ENCODE data around the gene CCDC174.
A peak's percentile ranks its signal among the peaks of the same experiment; 100 is the strongest.
"Not testable (repeated sequence)": the region's sequence is repeated elsewhere in the genome, so short reads cannot be mapped to it uniquely, and the experiment has no call there.

Gene CCDC174

GRCh38 chr3:14651440-14652251, at the start of gene CCDC174:
TSS of gene CCDC174 (plus strand) at chr3:14651762. CDS start at chr3:14651837, 75 bp downstream.
- DNase-seq: peak; percentile 96

- DNase-seq: no peak
Observed at GRCh38 chr3:14602006-14602803, 49.4 kb upstream of the CCDC174 start.

DNA sequence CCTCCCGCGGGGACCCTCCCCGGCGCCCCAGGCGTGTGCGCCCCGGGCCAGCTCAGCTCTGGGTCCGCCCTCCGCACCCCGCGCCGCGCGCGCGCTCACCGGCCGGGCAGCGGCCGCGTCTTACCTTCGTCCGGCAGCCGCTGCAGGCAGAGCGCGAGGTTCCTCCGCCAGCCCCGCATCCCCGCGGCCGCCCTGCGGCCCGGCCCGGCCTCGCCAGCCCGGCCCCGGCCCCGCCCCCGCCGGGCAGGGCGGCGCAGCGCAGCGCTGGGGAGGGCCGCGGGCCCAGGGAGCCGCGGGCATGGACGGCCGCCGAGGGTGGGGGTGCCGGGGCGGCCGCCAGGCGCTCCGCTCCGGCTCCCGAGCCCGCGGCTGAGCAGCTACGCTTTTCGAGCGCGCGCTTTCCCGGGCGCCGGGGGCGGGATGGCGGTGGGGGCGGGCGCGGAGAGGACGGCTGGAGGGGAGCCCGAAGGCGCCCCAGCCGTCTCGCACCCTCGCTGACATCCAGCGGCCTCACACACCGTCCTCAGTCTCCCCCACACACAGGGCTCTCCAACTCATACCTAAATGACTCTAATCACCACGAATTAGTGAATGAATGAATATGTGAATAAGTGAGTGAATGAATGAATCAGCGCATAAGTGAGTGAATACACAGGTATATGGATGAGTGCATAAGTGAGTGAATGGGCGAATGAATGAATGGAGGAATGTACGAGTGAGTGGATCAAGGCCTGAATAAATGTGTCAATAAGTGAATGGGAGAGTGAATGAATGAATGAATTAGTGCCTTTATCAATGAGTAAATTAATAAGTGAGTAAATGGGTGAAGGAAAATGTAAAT, 48.5 kb upstream of the CCDC174 start:
- DNase-seq: no peak

DNA sequence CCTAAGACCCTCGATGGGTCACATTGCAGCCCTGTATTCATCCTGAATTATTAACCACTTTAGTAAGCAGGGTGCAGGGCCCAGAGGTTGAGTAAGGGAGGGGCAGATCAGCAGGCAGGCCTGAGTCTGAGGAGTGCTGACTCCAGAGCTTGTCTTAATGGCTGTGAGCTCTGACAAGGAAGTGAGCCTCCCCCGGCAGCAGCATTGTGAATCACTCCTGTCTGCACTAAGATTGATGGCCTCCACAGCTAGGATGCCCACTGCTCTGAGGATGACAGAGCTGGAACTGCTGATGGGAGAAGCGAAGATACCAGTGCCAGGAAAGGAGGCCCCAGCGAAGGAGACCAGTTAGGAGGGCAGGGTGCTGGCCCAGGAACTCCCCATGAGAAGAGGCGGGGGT, 46.5 kb upstream of the CCDC174 start:
- no peak for DNase-seq

- no peak for DNase-seq
Observed at GRCh38 chr3:14605744-14606143, 45.8 kb upstream of the CCDC174 start.

- DNase-seq: no peak
Observed at GRCh38 chr3:14606669-14607339, 44.8 kb upstream of the CCDC174 start.

GRCh38 chr3:14608298-14608697, 43.3 kb upstream of the CCDC174 start:
- no peak for DNase-seq

DNA sequence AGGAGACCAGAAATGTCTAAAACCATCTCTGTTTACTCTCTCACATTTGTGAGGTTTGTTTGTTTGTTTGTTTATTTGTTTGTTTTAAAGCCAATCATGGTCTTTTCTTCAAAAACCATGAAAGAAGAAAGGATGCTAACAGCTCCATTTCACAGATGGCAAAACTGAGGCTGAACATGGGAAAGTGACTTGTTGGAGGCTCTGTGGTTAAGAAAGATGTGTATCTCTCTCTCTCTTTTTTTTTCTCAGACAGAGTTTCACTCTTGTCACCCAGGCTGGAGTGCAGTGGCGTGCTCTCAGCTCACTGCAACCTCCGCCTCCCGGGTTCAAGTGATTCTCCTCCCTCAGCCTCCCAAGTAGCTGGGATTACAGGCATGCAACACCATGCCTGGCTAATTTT, 42.5 kb upstream of the CCDC174 start:
- DNase-seq: not testable (repeated sequence)

- no peak for DNase-seq
Observed at GRCh38 chr3:14609506-14609905, 42.1 kb upstream of the CCDC174 start.

GRCh38 chr3:14609941-14610340, 41.6 kb upstream of the CCDC174 start:
- DNase-seq: no peak

DNA sequence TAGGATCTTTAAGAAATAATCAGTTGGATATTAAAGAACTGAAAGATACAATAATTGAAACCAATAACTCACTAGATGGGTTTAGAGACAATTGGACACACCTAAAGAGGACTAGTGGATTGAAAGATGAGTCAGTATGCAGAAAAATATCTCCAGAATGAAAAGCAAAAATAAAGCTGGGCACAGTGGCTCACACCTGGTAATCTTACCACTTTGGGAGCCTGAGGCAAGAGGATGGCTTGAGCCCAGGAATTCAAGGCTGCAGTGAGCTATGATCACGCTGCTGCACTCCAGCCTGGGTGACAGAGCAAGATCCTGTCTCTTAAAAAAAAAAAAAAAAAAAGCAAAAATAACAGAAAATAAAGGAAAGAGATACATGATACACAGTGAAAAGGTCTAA, 37.4 kb upstream of the CCDC174 start:
- no peak for DNase-seq

DNA sequence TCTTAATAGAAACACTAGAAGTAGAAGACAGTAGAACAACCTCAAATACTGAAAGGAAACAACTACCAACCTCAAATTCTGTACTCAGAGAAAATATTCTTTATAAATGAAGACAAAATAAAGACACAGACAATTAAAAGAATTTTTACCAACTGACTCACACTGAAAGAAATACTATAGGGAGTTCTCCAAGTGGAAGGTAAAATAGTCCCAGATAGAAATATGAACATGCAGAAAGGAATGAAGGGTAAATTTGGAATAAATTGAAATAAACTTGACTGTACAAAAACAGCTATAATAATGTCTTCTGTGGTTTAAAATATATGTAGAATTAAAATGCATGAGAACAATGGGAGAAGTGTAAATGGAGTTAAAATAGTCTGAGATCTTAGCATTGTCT, 36.7 kb upstream of the CCDC174 start:
- DNase-seq: no peak

DNA sequence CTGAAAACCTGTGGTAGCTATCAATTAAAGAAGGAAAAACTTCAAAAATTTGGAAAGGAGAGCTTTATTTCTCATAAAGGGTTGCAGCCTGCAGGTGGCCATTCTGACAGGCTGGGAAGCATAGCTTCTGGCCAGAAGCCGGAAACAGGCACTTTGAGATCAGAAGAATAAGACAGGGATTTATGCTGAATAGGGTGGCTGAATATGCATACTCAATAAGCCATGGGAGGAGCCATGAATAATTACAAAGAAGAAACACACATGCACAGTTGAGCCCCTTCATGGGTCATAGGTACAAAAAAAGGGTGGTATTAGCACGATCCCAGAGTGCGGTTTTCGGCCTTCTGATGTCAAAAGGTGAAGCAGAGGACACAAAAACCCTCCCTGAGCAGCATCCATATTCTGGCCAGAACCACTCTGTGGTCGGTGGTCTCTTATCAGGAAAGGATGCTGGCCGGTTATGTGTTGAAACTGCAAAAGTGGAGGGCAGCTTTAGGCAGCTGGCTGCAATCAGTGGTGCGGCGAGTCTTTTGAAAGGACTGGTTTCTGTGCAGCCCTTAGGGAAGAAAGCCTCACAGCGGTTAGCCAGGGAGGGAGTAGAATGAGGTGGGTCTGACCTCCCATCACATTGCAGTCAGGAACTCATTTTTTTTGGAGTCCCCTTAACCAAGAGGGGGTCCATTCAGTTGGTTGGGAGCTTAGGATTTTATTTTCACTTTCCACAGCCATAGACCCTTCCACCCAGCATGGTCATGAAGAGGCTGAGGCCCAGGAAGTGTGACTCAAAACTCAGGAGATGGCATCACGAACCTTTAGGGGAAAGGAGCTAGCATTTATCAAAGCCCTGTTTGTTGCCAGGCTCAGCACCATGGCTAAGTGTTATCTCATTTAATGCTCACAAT, 34.7 kb upstream of the CCDC174 start:
- DNase-seq: no peak

DNA sequence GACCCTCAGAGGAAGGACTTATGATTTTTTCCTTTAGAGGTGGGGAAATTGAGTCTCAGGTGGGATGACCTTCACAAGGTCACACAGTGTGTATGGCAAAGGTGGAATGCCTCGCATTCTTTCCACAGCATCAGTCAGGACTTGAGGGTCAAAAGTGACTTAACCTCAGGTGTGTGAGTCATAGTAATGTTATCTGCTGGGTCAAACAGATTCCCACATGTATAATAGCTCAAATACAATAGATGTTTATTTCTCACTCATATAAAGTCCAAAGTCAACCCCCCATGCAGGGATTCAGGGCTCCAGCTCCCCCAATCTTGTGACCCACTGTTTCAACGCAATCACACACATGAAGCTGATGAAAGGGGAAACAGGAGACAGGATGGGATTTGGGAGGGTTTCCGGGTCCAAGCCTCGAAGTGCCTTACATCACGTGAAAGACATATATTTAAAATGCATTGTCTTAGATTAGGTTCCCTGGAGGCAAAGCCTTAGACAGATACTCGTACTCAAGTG, 34.0 kb upstream of the CCDC174 start:
- DNase-seq: no peak

DNA sequence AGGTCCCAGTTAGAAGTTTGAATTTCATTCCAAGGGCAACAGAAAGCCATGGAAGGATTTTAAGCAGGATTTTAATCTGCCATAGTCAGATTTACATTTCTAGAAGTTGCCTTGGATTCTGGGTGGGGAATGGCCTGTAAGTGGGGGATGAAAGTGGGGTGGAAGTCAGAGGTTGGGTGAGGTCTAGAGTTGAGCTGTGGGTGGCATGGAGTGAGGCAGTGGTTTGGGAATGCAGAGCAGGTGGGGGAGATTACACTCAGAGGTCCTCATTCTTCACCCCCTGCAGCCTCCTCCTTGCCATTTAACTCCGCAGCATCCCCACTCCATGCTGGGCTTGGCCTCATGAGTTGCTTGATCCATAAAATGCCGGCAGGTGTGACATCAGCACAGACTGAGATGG, 32.0 kb upstream of the CCDC174 start:
- no peak for DNase-seq

DNA sequence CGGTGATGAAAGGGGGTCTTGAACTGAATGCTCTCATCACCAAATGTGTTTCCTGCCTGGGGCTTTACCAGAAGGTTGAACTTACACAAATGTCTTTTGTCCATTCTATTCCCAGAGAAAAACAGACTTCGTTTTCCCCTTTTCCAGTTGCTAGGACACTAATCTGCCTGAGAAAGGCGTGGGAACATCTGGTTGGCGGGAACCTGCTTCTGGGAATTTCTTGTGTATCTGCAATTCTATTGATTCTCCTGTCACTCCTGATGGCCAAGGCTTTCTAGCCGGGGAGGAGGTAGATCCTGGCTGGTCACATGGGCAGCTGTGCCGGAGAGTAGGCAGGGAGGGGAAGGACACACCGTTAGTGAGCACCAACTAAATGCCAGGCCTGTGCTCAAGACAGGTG, 31.1 kb upstream of the CCDC174 start:
- no peak for DNase-seq

DNA sequence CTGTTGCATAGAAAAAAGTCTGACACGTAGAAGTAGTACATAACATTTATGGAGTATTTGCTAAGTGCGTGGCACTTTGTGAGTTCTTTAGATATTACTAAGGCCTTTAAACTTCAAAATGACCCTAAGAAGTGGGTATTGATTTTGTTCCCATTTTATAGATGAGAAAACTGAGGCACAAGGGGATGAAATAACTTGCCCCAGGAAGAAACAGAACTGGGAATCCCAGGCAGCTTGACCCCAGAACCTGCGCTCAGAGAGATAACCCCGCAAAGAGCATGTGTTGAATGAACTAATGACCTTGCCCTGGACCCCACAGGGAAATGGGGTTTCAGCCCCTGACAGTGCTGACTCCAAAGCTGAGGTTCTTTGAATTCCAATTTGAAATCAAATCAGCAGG, 30.5 kb upstream of the CCDC174 start:
- DNase-seq: no peak

GRCh38 chr3:14622368-14622767, 29.2 kb upstream of the CCDC174 start:
- no peak for DNase-seq

DNA sequence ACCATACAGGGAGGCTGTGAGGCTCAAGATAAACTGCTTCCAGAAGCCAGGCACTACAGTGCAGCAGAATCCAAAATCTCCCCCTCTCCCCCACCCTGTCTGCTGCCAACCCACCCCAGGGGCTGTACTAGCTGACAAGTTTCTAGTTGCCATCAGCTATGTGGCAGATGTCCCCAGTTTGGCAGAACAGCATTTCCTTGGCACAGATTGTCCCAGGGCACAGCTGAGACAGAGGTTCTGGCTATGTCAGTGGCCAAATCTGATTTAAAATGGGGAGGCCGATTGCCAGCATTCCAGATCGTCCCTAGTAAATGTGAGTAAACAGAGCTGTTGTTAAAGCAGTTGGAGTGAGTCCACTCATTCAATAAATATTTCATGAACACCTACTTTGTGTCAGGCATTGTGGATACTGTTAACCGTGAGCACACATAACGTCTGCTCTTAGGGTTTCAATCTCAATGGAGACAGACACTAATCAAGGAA, 28.0 kb upstream of the CCDC174 start:
- peak; percentile 72 for DNase-seq

DNA sequence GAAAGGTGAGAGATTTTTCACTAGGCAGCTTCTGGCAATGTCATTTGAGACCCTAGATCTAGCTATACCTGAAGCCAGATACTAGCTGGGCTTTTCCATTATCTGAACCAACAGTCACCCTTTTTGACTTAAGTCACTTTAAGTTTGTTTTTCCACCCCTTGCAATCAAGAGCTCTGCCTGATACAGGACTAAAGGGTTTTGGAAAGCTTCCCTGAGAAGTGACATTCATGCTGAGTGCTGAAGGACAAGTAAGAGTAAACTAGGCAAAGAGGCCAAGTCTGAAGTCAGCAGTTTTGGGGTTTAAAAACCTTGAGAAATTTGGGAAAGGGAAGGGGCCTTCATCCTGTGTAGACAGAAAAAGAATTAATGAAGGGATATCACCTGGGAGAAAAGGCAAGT, 27.1 kb upstream of the CCDC174 start:
- no peak for DNase-seq

- no peak for DNase-seq
Observed at GRCh38 chr3:14625443-14625842, 26.1 kb upstream of the CCDC174 start.

Data from NCI-H446 treated with DMSO at 0.1 percent for 48 hours (cell line).